DMS153 treated with DMSO at 0.1 percent for 48 hours (cell line): Measurements from ENCODE around the gene ICAM4.
"Not testable (repeated sequence)": the region's sequence is repeated elsewhere in the genome, so short reads cannot be mapped to it uniquely, and the experiment has no call there.

Experiments
- DNase-seq: peaks from one replicate; lab custom pipeline; 2025; ENCODE audit not compliant: unreplicated experiment; lab: John Stamatoyannopoulos, UW

Gene ICAM4

GRCh38 chr19:10268071-10268470 is 18.7 kb upstream of the ICAM4 start:
- DNase-seq: no peak

GRCh38 chr19:10269333-10270179 is 17.2 kb upstream of the ICAM4 start:
- peak; percentile 35 for DNase-seq

GRCh38 chr19:10270180-10270615 is 16.6 kb upstream of the ICAM4 start:
- no peak for DNase-seq

DNA sequence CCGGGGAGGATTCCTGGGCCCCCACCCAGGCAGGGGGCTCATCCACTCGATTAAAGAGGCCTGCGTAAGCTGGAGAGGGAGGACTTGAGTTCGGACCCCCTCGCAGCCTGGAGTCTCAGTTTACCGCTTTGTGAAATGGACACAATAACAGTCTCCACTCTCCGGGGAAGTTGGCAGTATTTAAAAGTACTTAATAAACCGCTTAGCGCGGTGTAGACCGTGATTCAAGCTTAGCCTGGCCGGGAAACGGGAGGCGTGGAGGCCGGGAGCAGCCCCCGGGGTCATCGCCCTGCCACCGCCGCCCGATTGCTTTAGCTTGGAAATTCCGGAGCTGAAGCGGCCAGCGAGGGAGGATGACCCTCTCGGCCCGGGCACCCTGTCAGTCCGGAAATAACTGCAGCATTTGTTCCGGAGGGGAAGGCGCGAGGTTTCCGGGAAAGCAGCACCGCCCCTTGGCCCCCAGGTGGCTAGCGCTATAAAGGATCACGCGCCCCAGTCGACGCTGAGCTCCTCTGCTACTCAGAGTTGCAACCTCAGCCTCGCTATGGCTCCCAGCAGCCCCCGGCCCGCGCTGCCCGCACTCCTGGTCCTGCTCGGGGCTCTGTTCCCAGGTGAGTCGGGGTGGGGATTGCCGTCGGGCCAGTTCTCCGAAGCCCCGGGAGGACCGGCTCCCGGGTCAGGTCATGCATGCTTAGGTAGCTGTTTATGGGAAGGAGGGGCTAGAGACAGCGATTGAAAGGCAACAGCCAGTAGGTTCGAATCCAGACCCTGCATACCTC is 15.9 kb upstream of the ICAM4 start, which contains the start of gene ICAM1:
Gene ICAM1 (plus strand): TSS at position 505 of the 779 bp plus-strand sequence. CDS start 40 bp downstream, at position 545.
- no peak for DNase-seq

DNA sequence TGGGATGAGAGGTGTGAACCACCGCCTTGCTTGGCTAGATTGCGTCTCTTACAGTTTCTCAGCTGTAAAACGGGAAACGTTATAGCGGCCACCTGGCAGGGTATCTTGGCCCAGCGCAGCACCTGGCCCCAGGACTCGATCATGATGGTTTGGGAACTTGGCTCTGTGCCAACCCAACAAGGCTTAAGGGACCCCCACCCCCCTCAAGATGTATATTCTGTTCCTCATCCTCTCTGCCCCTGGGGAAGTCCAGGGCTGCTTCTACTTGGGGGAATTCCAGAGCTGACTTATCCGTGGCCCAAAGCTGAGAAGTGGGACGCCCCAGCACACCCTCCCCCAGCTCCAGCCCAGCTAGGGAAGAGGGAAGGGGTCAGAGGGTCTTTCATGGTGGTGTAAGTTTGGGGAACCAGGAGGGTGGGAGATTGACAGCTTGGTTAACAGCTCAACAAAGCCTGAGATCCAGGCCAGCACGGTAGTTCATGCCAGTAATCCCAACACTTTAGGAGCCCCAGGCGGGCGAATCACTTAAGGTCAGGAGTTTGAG is 15.1 kb upstream of the ICAM4 start:
- DNase-seq: no peak

GRCh38 chr19:10274589-10274988 is 12.2 kb upstream of the ICAM4 start:
- no peak for DNase-seq

GRCh38 chr19:10277795-10278589 is 8.8 kb upstream of the ICAM4 start:
- no peak for DNase-seq

DNA sequence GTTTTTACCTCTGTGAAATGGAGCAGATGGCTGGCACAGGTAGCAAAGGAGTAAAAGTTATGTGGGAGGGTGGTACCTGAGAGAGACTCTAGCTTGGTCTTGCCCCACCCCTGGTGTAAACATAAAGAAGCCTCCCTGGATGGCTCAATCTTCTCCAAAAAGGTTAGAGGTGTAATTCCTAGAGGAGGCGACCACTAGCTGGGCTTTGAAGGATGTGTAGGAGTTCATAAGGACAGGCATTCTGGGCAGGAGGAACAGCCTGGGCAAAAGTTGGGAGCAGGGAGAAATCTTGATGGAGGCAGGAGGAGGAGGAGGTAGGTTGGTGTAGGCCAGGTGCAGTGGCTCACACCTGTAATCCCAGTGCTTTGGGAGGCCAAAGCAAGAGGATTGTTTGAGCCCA is 7.8 kb upstream of the ICAM4 start:
- DNase-seq: no peak

DNA sequence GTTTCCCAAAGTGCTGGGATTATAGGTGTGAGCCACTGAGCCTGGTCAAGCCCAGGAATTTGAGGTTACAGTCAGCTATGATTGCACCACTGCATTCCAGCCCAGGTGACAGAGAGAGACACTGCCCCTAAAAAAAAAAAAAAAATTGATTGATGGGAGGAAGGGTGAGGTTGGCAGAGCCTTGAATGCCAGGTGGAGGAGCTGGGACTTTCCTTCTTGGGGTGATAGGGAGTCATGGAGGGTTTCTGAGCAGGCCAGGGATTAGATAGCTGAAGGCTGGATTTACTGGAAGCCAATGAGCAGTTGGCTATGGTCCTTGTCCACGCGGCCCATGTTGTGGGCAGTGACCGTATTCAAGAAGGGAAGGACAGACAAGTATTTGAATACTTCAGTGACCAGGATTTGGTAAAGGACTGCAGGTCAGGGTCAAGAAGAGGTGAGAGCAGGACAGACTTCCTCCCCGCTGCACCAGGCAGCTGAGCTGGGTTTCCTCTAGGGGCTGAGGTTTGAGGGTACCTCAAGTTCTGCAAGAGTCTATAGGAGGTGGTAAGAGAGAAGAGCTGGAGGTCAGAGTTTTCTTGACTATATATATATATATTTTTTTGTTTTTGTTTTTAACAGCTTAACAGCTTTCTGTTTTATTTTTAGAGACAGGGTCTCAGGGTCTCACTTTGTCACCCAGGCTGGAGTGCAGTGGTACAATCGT is 6.9 kb upstream of the ICAM4 start:
- DNase-seq: no peak

DNA sequence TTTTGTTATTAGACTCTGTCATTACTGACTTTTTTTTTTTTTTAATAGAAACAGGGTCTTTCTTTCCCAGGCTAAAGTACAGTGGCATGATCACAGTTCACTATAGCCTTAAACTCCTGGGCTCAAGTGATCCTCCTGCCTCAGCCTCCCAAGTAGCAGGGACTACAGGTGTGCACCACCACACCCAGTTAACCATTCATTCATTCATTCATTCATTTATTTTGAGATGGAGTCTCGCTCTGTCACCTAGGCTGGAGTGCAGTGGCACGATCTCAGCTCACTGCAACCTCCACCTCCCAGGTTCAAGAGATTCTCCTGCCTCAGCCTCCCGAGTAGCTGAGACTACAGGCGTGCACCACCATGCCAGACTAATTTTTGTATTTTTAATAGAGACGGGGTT is 4.7 kb upstream of the ICAM4 start:
- not testable (repeated sequence) for DNase-seq

GRCh38 chr19:10283301-10284064 is 3.3 kb upstream of the ICAM4 start:
- DNase-seq: no peak

DNA sequence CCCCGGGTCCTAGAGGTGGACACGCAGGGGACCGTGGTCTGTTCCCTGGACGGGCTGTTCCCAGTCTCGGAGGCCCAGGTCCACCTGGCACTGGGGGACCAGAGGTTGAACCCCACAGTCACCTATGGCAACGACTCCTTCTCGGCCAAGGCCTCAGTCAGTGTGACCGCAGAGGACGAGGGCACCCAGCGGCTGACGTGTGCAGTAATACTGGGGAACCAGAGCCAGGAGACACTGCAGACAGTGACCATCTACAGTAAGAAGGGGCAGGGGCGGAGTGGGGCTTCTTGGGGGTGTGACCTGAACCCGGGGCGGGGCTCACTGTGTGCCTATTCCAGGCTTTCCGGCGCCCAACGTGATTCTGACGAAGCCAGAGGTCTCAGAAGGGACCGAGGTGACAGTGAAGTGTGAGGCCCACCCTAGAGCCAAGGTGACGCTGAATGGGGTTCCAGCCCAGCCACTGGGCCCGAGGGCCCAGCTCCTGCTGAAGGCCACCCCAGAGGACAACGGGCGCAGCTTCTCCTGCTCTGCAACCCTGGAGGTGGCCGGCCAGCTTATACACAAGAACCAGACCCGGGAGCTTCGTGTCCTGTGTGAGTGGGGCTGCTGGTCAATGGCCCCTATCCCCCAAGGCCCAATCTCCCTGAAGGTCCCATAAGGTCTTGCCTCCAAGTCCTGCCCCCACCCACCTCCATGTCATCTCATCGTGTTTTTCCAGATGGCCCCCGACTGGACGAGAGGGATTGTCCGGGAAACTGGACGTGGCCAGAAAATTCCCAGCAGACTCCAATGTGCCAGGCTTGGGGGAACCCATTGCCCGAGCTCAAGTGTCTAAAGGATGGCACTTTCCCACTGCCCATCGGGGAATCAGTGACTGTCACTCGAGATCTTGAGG is 2.4 kb upstream of the ICAM4 start:
- no peak for DNase-seq

GRCh38 chr19:10284960-10285278 is 1.8 kb upstream of the ICAM4 start:
- no peak for DNase-seq

DNA sequence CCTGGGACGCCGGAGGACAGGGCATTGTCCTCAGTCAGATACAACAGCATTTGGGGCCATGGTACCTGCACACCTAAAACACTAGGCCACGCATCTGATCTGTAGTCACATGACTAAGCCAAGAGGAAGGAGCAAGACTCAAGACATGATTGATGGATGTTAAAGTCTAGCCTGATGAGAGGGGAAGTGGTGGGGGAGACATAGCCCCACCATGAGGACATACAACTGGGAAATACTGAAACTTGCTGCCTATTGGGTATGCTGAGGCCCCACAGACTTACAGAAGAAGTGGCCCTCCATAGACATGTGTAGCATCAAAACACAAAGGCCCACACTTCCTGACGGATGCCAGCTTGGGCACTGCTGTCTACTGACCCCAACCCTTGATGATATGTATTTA is 1.4 kb upstream of the ICAM4 start:
- no peak for DNase-seq

GRCh38 chr19:10288662-10289166 is 2.0 kb downstream of the ICAM4 start:
- DNase-seq: peak; percentile 19

- no peak for DNase-seq
Observed at GRCh38 chr19:10289167-10289835, 2.5 kb downstream of the ICAM4 start.

DNA sequence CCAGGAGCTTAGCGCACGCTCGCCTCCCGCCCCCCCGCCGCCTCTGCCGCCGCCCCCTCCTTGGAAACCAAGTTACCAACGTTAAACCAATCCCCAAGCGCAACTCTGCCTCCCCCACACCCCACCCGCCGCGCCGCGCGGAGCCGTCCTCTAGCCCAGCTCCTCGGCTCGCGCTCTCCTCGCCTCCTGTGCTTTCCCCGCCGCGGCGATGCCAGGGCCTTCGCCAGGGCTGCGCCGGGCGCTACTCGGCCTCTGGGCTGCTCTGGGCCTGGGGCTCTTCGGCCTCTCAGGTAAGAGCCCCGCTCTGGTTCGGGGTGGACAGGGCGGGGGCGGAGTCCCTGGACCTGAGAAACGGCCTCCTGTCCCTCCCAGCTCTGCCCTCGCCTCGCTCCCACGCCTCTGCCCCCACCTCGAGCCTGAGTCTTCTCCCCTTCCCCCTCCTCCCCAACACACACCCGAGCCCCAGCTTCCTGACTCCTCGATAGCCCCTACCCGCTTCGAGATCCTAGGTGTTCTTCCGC is 3.1 kb downstream of the ICAM4 start, which contains the start of gene ICAM5:
Gene ICAM5 (plus strand): TSS at position 117 of the 521 bp plus-strand sequence. CDS start 92 bp downstream, at position 209.
- no peak for DNase-seq
